Measurements from ENCODE around the gene U2SURP.

DNA sequence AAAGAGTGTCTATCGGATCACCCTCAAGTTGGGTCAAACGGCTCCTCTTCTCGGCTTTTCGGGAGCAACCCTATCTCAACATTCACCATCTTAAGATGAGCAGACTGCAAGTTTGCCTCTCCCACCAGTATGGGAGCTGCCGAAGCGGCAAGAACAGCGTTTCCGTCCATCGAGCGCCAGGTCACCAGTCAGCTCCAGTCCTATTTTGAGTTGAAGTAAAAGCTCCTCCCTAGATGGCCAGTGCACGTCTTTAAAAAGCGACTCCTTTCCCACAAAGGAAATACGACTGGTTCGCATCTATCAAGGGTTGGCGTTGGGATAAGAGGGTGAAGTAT is 369 bp upstream of the U2SURP start:
- TF ChIP-seq, protein P1, sequence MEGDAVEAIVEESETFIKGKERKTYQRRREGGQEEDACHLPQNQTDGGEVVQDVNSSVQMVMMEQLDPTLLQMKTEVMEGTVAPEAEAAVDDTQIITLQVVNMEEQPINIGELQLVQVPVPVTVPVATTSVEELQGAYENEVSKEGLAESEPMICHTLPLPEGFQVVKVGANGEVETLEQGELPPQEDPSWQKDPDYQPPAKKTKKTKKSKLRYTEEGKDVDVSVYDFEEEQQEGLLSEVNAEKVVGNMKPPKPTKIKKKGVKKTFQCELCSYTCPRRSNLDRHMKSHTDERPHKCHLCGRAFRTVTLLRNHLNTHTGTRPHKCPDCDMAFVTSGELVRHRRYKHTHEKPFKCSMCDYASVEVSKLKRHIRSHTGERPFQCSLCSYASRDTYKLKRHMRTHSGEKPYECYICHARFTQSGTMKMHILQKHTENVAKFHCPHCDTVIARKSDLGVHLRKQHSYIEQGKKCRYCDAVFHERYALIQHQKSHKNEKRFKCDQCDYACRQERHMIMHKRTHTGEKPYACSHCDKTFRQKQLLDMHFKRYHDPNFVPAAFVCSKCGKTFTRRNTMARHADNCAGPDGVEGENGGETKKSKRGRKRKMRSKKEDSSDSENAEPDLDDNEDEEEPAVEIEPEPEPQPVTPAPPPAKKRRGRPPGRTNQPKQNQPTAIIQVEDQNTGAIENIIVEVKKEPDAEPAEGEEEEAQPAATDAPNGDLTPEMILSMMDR (IDR thresholded peaks at IDR 0.05), result no peak
- TF ChIP-seq POLR2A (IDR thresholded peaks at IDR 0.05) (peak in 2 of 4 donors; percentile 39 to 54), POLR2AphosphoS5 (IDR thresholded peaks at IDR 0.05) (no peak)

All from upper lobe of left lung (tissue), 4 donors.